ENCODE measurements around the gene TOX2.

- TF ChIP-seq CTCF (IDR thresholded peaks at IDR 0.05) (no peak), ZFX (IDR thresholded peaks at IDR 0.05; ENCODE audit: borderline replicate concordance) (no peak)
Observed at GRCh38 chr20:43982886-43983285, 68.2 kb downstream of the TOX2 start.

Measured in 22Rv1 (cell line).